Measurements from ENCODE around the gene SLC12A7. TPM values are rescaled to one million over a fixed set of nuclear protein-coding genes. Genes with fewer than 3 reads are reported as not detected.
"Not testable (repeated sequence)": the region's sequence is repeated elsewhere in the genome, so short reads cannot be mapped to it uniquely, and the experiment has no call there.

SLC12A7 gene
- total RNA-seq, 6 experiments from 2014 or later: 0.07 to 0.09 (median 0.09) TPM; not detected in 3

DNA sequence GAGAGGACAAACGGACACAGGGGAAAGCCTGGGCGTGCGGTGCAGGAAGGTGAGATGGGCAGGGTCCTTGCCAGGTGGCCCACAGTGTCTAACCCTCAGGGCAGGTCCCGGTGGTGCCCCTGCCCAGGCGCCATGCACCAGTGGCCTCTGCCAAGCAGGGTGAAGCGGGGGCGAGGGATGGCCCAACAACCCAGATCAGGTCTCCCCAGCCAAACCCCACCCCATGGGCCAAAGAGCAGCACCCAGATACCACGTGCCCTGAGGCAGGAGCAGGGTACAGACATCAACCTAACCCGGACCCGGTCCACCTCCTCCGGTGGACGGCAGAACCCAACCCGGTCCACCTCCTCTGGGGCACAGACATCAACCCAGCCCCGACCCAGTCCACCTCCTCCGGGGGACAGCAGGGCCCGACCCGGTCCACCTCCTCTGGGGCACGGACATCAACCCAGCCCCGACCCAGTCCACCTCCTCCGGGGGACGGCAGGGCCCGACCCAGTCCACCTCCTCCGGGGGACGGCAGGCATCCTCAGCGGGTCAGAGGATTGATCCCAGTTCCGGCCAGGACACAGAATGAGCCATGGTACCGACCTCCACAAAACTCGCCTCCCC is 12.8 kb downstream of the SLC12A7 start:
- no peak for DNase-seq
- H3K4me3 Mint-ChIP-seq: no peak overlapping the region
- H3K9me3 Mint-ChIP-seq: no peaks in the 10 kb centered on the region
- no peak overlapping the region for H3K27ac Mint-ChIP-seq
- TF ChIP-seq, protein P1, sequence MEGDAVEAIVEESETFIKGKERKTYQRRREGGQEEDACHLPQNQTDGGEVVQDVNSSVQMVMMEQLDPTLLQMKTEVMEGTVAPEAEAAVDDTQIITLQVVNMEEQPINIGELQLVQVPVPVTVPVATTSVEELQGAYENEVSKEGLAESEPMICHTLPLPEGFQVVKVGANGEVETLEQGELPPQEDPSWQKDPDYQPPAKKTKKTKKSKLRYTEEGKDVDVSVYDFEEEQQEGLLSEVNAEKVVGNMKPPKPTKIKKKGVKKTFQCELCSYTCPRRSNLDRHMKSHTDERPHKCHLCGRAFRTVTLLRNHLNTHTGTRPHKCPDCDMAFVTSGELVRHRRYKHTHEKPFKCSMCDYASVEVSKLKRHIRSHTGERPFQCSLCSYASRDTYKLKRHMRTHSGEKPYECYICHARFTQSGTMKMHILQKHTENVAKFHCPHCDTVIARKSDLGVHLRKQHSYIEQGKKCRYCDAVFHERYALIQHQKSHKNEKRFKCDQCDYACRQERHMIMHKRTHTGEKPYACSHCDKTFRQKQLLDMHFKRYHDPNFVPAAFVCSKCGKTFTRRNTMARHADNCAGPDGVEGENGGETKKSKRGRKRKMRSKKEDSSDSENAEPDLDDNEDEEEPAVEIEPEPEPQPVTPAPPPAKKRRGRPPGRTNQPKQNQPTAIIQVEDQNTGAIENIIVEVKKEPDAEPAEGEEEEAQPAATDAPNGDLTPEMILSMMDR (IDR thresholded peaks at IDR 0.05): no peak
- H3K27me3 Mint-ChIP-seq (ENCODE audit: insufficient read depth): peaks cover 15% of the 10 kb centered on the region
- H3K36me3 Mint-ChIP-seq (ENCODE audit: low read depth): no peaks in the 10 kb centered on the region
- no peaks in the 10 kb centered on the region for H3K4me1 Mint-ChIP-seq (ENCODE audit: low read depth)

DNA sequence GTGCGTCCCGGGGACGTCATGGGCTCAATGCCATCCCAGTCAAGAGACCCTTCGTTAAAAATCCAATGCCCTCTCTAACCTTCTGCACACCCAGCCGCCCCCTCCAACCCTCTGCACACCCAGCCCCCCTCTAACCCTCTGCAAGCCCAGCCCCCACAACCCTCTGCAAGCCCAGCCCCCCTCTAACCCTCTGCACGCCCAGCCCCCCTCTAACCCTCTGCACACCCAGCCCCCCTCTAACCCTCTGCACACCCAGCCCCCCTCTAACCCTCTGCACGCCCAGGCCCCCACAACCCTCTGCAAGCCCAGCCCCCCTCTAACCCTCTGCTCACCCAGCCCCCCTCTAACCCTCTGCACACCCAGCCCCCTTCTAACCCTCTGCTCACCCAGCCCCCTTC is 13.9 kb downstream of the SLC12A7 start:
- not testable (repeated sequence) for H3K4me1 Mint-ChIP-seq (ENCODE audit: low read depth); H3K9me3 Mint-ChIP-seq

DNA sequence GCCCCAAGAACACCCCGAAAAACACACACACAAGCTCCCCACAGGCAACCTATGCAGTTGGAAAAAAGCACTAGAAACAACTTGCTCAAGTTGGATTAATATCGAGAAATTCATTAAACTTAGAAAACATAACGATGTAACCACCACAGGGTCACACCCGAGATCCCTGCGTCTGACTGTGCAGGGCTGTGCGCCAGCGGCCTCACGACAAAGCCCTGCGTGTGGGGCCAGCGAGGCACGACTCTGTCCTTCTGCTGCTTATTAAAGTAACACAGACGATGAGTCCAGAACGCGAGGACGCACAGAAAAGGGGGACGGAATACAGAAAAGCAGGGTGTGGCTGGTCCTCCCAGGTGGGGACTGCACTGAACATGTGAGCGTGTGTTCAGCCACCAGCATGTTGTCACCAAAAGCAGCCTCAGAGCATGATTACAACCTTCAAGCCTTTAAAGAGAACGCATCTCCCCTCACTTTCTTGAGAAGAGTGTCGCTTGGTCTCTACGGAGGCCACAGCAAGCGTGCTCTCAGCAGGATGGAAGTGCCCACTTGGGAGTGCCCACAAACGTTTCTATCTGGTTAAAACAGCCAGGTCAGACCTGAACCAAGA is 14.4 kb downstream of the SLC12A7 start:
- H3K4me3 Mint-ChIP-seq: no peak overlapping the region
- DNase-seq: no peak
- H3K4me1 Mint-ChIP-seq (ENCODE audit: low read depth): no peaks in the 10 kb centered on the region
- TF ChIP-seq, protein P1 (IDR thresholded peaks at IDR 0.05): no peak
- H3K27ac Mint-ChIP-seq: no peak overlapping the region
- no peaks in the 10 kb centered on the region for H3K9me3 Mint-ChIP-seq
- H3K27me3 Mint-ChIP-seq (ENCODE audit: insufficient read depth): peaks cover 9% of the 10 kb centered on the region
- no peaks in the 10 kb centered on the region for H3K36me3 Mint-ChIP-seq (ENCODE audit: low read depth)

More for the DNA sequence above, 13.9 kb downstream of the SLC12A7 start:
- not testable (repeated sequence) for H3K27ac Mint-ChIP-seq; H3K36me3 Mint-ChIP-seq (ENCODE audit: low read depth); H3K27me3 Mint-ChIP-seq (ENCODE audit: insufficient read depth); DNase-seq; H3K4me3 Mint-ChIP-seq

DNA sequence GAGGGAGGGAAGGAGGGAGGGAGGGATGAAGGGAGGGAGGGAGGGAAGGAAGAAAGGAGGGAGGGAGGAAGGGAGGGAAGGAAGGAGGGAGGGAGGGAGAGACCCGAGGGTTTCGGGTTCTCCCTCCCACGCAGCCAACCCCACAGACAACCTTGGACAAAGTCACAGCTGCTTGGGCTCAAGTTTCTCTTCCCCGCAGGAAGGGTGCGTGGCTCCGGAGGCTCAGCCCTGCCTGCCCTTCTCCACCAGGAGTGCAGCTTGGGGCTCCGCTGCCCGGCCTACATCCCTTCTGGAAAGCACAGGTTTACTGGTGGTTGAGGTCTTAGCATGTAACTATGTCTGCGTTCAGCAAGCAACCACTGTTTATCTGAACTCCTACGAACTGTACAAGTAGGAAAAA is 15.0 kb downstream of the SLC12A7 start:
- H3K27ac Mint-ChIP-seq: no peak overlapping the region
- no peaks in the 10 kb centered on the region for H3K9me3 Mint-ChIP-seq
- TF ChIP-seq, protein P1 (IDR thresholded peaks at IDR 0.05): no peak
- no peaks in the 10 kb centered on the region for H3K36me3 Mint-ChIP-seq (ENCODE audit: low read depth)
- DNase-seq: no peak
- H3K27me3 Mint-ChIP-seq (ENCODE audit: insufficient read depth): peaks cover 5% of the 10 kb centered on the region
- H3K4me3 Mint-ChIP-seq: no peak overlapping the region
- H3K4me1 Mint-ChIP-seq (ENCODE audit: low read depth): no peaks in the 10 kb centered on the region

DNA sequence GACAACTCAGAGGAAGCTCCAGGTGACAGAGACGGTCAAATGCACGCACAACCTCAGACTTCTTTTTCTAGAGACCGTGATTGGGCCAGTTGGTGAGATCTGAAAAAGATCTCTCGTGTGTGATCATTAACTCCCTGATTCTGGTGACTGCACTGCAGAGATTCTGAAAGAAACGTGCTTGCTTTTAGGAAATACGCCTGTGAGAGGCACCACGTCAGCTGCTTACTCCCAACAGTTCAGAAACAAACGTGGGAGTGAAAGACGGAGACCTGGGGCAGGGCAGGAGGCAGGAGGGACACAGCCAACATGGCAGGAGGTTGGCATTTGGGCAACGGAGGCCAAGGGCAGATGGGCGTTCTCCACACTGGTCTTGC is 15.9 kb downstream of the SLC12A7 start:
- Mint-ChIP-seq H3K36me3 (ENCODE audit: low read depth) (no peaks in the 10 kb centered on the region), H3K9me3 (no peaks in the 10 kb centered on the region), H3K27ac (no peak overlapping the region), H3K27me3 (ENCODE audit: insufficient read depth) (peaks cover 5% of the 10 kb centered on the region), H3K4me1 (ENCODE audit: low read depth) (no peaks in the 10 kb centered on the region), H3K4me3 (no peak overlapping the region)
- no peak for DNase-seq
- TF ChIP-seq, protein P1 (IDR thresholded peaks at IDR 0.05): no peak

DNA sequence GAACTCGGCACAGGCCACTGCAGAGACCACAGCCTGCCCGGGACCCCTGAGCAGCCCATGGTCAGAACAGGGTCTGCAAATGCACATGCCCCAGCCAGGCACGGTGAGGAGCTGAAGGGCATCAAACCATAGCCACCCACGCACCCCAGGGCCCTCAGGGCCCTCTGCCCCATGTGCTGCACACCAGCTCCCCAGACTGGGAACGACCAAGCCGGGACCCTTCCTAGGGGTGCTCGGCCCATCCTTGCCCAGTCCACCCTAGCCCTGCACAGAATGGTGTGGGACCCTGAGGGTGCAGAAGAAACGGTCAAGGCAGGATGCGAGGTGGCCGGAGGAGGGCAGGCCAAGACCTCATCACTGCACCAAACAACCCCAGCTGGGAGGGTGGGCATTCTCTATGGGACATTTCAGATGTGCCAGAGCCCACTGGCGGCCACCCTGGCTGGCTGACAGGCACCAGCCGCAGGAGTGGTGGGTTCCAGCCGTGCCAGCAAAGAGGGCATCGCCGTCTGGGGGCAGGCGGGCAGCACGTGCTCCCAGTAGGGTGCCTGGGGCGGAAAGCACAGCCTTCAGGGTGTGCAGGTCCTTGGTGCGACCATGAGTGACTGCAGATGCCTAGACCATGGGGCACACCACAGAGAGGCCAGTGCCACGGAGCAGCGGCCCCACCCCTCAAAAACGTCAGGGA is 16.4 kb downstream of the SLC12A7 start:
- Mint-ChIP-seq H3K9me3 (peaks cover 1% of the 10 kb centered on the region; the same call in 1 of the 2 replicates), H3K27me3 (ENCODE audit: insufficient read depth) (peaks cover 5% of the 10 kb centered on the region), H3K27ac (no peak overlapping the region), H3K4me3 (no peak overlapping the region), H3K4me1 (ENCODE audit: low read depth) (no peaks in the 10 kb centered on the region), H3K36me3 (ENCODE audit: low read depth) (no peaks in the 10 kb centered on the region)
- TF ChIP-seq, protein P1 (IDR thresholded peaks at IDR 0.05): no peak
- DNase-seq: no peak

Measured in HFFc6 (cell line).